ENCODE measurements around the gene ADD1.

The ADD1 gene

GRCh38 chr4:2805712-2806389 is 37.8 kb upstream of the ADD1 start:
- DNase-seq (ENCODE audit: low read depth) = no peak

- no peak for DNase-seq (ENCODE audit: low read depth)
Measured at GRCh38 chr4:2806390-2807355, 37.0 kb upstream of the ADD1 start.

- DNase-seq (ENCODE audit: low read depth) = no peak
Measured at GRCh38 chr4:2807571-2807970, 36.1 kb upstream of the ADD1 start.

GRCh38 chr4:2808001-2808400 is 35.6 kb upstream of the ADD1 start:
- DNase-seq (ENCODE audit: low read depth) = no peak

GRCh38 chr4:2809610-2810180 is 33.9 kb upstream of the ADD1 start:
- no peak for DNase-seq (ENCODE audit: low read depth)

GRCh38 chr4:2810388-2810787 is 33.3 kb upstream of the ADD1 start:
- no peak for DNase-seq (ENCODE audit: low read depth)

- no peak for DNase-seq (ENCODE audit: low read depth)
Measured at GRCh38 chr4:2811830-2812611, 31.6 kb upstream of the ADD1 start.

- DNase-seq (ENCODE audit: low read depth) = no peak
Measured at GRCh38 chr4:2812612-2813354, 30.9 kb upstream of the ADD1 start.

- DNase-seq (ENCODE audit: low read depth) = no peak
Measured at GRCh38 chr4:2813446-2814405, 29.9 kb upstream of the ADD1 start.

- DNase-seq (ENCODE audit: low read depth) = no peak
Measured at GRCh38 chr4:2814627-2815270, 28.9 kb upstream of the ADD1 start.

GRCh38 chr4:2816401-2816954 is 27.2 kb upstream of the ADD1 start:
- no peak for DNase-seq (ENCODE audit: low read depth)

GRCh38 chr4:2817137-2817536 is 26.5 kb upstream of the ADD1 start:
- DNase-seq (ENCODE audit: low read depth) = no peak

GRCh38 chr4:2817701-2818350 is 25.8 kb upstream of the ADD1 start:
- no peak for DNase-seq (ENCODE audit: low read depth)

- no peak for DNase-seq (ENCODE audit: low read depth)
Measured at GRCh38 chr4:2818351-2818939, 25.2 kb upstream of the ADD1 start.

- no peak for DNase-seq (ENCODE audit: low read depth)
Measured at GRCh38 chr4:2819244-2820215, 24.1 kb upstream of the ADD1 start.

GRCh38 chr4:2820216-2820982 is 23.2 kb upstream of the ADD1 start:
- no peak for DNase-seq (ENCODE audit: low read depth)

Data from GM04503 (cell line).